Effector memory CD4-positive, alpha-beta T cell (primary cell): Measurements from ENCODE around the gene MMP11.
A peak's percentile ranks its signal among the peaks of the same experiment; 100 is the strongest.

Source experiments
- DNase-seq, 3 donors: peaks; one replicate each; pipeline ENCODE4 v3.0.0-alpha.2; 2020
- H3K27ac ChIP-seq: 2 replicates; pipeline ENCODE4 v1.7.0; 2013; ENCODE audit warnings: mild to moderate bottlenecking, low read length, moderate library complexity; ENCODE audit not compliant: insufficient read depth, poor library complexity, severe bottlenecking
- H3K27me3 ChIP-seq: replicated peaks from 2 replicates; pipeline ENCODE4 v1.7.0; 2013; ENCODE audit warnings: mild to moderate bottlenecking, low read length; ENCODE audit not compliant: insufficient read depth, control insufficient read depth, poor library complexity, severe bottlenecking
- H3K36me3 ChIP-seq: 2 replicates; pipeline ENCODE4 v1.7.0; 2013; ENCODE audit warnings: mild to moderate bottlenecking, low read length, moderate library complexity; ENCODE audit not compliant: control insufficient read depth, insufficient read depth
- H3K4me1 ChIP-seq: 2 replicates; pipeline ENCODE4 v1.7.0; 2013; ENCODE audit warnings: low read length, mild to moderate bottlenecking; ENCODE audit not compliant: control insufficient read depth, insufficient read depth, poor library complexity, severe bottlenecking
- H3K4me3 ChIP-seq: 2 replicates; pipeline ENCODE4 v1.7.0; 2013; ENCODE audit warnings: low read length, low read depth, mild to moderate bottlenecking; ENCODE audit not compliant: insufficient read depth, poor library complexity, severe bottlenecking
- H3K9me3 ChIP-seq: 2 replicates; pipeline ENCODE4 v1.7.0; 2013; ENCODE audit warnings: mild to moderate bottlenecking, low read length, moderate library complexity; ENCODE audit not compliant: control insufficient read depth

Gene MMP11

DNA sequence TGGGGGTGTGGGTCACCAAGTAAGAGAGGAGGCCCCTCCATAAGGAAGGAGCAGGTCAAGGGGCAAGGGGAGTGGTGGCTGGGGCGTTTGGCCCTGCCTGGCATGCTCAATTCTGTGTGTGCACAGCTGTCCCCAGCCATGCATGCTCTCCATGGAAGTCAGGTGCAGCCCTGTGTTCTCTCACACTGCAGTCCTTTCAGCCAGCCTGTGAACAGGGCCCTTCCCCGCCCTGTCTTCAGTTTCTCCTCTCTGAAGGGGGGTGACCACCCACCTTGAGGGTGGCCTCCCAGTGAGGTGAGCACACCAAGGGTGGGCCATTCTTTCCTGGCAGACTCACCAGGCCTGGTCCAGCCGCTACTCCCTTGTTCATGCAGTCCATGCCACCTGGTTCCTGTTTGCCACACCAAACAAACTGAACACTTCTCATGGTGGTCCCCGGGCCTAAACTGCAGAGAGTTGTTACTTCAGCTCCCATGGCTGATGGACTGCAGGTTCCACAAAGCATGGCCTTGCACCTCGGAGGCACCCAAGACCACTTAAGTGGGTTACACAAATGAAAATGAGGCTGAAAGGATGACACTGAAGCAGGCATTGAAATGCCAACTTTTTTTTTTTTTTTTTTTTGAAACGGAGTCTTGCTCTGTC, 3.2 kb upstream of the MMP11 start:
- H3K4me3 ChIP-seq: no peak overlapping the region
- no peak for DNase-seq
- H3K4me1 ChIP-seq: peaks cover 26% of the 10 kb centered on the region
- no peaks in the 10 kb centered on the region for H3K27me3 ChIP-seq
- no peaks in the 10 kb centered on the region for H3K36me3 ChIP-seq
- no peak overlapping the region for H3K27ac ChIP-seq
- no peaks in the 10 kb centered on the region for H3K9me3 ChIP-seq

DNA sequence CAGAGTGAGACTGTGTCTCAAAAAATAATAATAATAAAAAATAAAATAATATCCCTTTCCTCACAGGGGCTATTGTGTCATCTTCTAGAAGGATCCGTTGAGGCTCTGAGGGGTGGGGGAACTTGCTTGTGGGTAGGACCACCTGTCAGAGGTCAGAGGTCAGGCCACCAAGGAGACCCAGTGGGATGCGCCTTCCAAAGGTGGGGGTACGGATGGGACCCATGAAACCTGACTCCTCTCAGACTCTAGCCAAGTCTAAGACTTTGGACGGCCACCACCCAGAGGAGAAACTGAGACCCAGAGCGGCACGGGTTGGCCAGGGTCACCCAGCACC, 367 bp upstream of the MMP11 start:
- H3K36me3 ChIP-seq: no peaks in the 10 kb centered on the region
- no peak overlapping the region for H3K27ac ChIP-seq
- peak overlapping the region; percentile 42 for H3K4me3 ChIP-seq
- H3K27me3 ChIP-seq: no peaks in the 10 kb centered on the region
- H3K9me3 ChIP-seq: no peaks in the 10 kb centered on the region
- DNase-seq: no peak
- H3K4me1 ChIP-seq: peaks cover 19% of the 10 kb centered on the region

DNA sequence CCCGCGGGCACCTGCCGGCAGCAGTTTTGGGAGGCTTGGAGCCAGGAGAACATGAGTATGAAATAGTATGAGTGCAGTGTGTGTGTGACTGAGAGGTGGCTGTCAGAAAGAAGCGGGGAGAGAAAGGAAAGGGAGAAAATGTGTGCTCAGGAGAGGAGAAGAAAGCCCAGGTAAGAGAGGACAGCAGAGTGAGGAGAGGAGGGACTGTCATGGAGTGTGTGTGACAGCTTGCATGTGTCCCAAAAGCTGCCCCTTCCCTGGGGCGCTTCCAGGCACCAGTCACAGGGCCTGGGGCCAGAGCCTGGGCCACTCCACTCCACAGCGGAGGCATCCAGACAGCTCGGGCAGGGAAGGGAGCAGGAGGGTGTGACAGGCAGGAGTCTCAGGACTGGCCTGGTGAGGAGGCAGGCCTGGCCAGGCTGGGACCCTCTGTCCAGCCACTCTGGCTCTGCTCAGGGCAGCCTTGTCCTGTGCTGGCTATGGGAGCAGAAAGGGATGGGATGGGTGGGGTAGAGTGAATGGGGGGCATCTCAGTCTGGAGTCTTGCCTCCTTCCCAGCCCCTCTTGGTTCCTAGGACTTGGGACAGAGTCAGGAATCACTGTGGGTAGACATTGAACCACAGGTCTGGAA, 949 bp downstream of the MMP11 start:
- Histone ChIP-seq H3K27ac (no peak overlapping the region), H3K4me3 (no peak overlapping the region), H3K27me3 (no peaks in the 10 kb centered on the region), H3K9me3 (no peaks in the 10 kb centered on the region), H3K4me1 (peaks cover 10% of the 10 kb centered on the region), H3K36me3 (no peaks in the 10 kb centered on the region)
- no peak for DNase-seq

DNA sequence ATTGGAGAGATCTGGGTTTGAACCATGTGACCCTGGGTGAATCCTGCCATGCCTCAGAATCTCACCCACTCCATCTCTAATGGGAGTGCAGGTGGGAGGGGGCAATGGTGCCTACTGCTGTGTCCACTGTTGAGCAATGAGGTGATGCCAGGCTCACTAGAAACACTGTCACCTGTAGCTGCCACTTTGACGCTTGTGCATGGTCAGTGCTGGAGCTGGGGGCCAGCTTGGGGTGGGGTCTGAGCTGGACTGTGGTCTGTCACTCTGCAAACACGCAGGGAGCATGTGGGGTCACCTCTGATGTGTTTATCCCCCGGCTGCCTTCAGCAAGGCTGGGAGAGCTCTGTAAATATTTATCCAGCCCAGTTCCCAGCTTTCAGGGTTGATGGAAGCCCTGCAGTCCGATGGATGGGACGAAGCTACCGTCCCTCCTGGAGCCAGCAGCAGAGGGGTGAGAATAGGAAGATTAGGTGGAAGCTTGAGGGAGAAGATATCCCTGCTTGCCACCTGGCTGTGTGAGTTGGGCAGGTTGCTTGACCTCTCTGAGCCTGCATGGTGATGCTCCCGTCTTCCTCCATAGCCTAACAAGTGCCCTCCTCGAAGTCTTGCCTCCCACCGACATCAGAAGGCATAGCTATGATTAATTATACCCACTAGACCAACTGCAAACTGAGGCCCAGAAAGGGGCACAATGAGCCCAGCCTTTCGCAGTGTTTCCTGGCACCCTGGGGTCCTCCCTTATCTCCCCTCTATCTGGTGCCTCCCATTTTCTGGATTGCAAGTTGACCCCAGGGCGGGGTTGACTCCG, 1.7 kb downstream of the MMP11 start:
- H3K4me1 ChIP-seq: peaks cover 10% of the 10 kb centered on the region
- H3K27ac ChIP-seq: no peak overlapping the region
- no peak for DNase-seq
- no peak overlapping the region for H3K4me3 ChIP-seq
- no peaks in the 10 kb centered on the region for H3K27me3 ChIP-seq
- H3K9me3 ChIP-seq: no peaks in the 10 kb centered on the region
- no peaks in the 10 kb centered on the region for H3K36me3 ChIP-seq

DNA sequence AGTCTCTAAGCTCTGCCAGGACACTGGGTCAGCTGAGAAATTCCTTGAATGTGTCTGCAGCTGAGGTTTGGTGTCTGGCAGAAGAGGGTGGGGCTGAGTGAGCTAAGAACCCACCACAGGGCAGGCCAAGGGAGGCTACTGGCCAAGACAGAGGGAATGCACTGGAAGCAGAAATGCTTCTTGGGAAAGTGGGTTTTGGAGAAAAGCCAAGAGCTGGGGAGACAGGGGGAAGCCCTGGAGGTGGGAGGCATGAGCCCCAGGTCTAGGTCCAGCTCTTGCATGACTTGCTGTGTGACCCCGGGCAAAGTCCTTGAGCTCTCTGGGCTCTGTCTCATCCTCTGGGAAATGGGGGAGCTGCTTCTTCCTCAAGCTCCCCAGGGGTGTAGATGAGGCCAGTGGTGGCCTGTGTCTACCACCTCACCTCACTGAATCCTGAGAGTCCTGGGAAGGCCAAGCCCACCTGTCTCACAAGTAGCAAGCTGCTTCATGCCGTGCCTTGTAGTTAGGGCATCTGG, 2.3 kb downstream of the MMP11 start:
- no peaks in the 10 kb centered on the region for H3K9me3 ChIP-seq
- H3K27me3 ChIP-seq: no peaks in the 10 kb centered on the region
- no peak overlapping the region for H3K4me3 ChIP-seq
- peaks cover 10% of the 10 kb centered on the region for H3K4me1 ChIP-seq
- H3K27ac ChIP-seq: no peak overlapping the region
- DNase-seq: no peak
- H3K36me3 ChIP-seq: no peaks in the 10 kb centered on the region

DNA sequence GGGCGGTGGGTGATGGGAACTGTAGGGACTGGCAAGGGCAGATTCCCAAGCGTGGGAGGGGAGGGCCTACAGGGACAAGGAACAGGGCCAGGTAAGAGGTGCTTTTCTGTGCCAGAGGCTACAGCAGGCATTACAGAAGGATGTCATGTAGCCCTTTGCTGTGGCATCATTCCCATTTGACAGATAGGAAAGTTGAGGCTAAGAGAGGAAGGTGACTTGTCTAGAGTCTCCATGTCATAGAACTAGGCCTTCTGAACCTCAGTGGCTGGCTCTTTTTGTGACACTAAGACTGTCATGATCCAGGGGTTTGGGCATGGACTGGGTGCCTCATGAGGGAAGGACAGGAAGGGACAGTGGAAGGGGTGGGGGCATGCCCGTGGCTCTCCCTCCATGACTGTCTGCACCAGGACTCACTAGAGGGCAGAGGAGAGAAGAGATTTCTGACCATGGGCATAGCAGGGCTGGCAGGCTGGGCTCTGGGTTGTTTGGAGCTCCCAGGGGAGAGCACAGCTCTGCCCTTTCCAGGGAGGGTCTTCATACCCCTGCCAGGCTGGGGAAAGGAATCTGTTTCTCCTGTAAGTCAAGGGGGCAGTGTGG, 3.2 kb downstream of the MMP11 start:
- H3K9me3 ChIP-seq: no peaks in the 10 kb centered on the region
- H3K4me3 ChIP-seq: no peak overlapping the region
- DNase-seq: no peak
- no peaks in the 10 kb centered on the region for H3K36me3 ChIP-seq
- peaks cover 10% of the 10 kb centered on the region for H3K4me1 ChIP-seq
- H3K27me3 ChIP-seq: no peaks in the 10 kb centered on the region
- H3K27ac ChIP-seq: no peak overlapping the region

DNA sequence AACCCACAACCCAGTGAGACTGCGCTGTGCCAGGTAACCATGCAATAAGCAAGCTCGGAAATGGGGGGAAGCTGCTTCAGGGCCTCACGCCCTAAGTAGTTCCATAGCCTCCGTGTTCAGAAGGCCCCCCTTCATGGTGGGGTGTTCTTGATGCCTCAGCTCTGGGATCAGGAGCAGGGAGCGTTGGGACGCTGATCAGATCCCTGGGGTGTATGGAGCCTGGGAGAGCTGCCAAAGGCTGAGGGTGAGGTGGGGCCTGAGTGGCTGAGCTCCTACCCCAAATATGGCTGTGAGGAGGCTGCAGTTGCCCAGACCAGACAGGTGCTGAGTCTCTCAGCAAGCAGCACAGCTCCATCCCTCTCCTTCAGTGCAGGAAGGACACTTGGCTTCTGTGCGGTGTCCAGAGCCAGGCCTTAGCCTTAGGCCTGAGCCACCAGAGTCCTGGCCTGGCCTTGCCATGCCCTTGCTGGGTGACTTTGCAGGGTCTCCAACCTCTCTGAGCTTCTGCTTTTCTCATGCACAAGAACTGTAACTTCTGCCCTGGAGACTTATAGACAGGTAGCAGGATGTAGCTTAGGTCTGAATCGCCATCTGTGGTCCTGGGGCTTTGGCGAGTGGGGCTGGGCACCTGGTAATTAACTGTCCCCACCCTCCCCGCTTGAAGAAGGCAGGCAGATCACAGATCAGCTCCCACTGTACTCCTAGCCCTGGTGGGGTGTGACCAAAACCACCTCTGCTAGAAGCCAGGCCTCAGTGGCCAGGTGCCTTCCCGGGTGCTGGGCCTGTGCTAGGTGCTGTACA, 5.3 kb downstream of the MMP11 start:
- H3K9me3 ChIP-seq: no peaks in the 10 kb centered on the region
- no peak for DNase-seq
- H3K36me3 ChIP-seq: no peaks in the 10 kb centered on the region
- no peak overlapping the region for H3K27ac ChIP-seq
- H3K27me3 ChIP-seq: no peaks in the 10 kb centered on the region
- no peak overlapping the region for H3K4me3 ChIP-seq
- H3K4me1 ChIP-seq: no peaks in the 10 kb centered on the region

DNA sequence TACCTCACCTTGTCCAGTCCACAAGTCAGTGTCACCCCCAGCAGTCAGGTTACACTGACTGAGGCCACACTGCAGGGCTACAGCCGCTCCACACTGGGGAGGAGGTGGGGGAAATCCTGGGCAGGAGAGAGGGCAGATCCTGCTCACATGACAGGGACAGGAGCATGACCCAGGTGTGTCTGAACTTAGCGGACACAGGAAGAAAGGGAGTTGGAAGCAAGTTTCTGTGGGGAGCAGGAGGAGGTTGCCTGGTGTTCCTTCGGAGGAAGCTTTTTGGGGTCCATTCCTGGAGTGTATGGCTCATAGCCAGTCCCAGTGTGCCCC, 5.9 kb downstream of the MMP11 start:
- H3K4me3 ChIP-seq: no peak overlapping the region
- no peaks in the 10 kb centered on the region for H3K4me1 ChIP-seq
- H3K36me3 ChIP-seq: no peaks in the 10 kb centered on the region
- H3K27ac ChIP-seq: no peak overlapping the region
- no peaks in the 10 kb centered on the region for H3K9me3 ChIP-seq
- H3K27me3 ChIP-seq: no peaks in the 10 kb centered on the region
- DNase-seq: no peak

DNA sequence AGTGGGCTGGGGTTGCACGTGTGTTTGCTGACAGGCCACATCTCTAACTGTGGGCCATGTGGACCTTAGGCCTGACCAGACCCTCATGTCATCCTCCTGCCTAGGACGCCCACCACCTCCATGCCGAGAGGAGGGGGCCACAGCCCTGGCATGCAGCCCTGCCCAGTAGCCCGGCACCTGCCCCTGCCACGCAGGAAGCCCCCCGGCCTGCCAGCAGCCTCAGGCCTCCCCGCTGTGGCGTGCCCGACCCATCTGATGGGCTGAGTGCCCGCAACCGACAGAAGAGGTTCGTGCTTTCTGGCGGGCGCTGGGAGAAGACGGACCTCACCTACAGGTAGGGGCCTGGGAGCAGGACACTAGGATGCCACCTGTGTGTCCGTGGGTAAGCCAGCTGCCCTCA, 6.4 kb downstream of the MMP11 start:
- no peak for DNase-seq
- Histone ChIP-seq H3K4me1 (no peaks in the 10 kb centered on the region), H3K9me3 (no peaks in the 10 kb centered on the region), H3K4me3 (no peak overlapping the region), H3K27me3 (no peaks in the 10 kb centered on the region), H3K36me3 (no peaks in the 10 kb centered on the region), H3K27ac (no peak overlapping the region)
